Cardiac muscle cell (in vitro differentiated cells and primary cell): ENCODE data around the gene BMAL1. TPM values are rescaled to one million over a fixed set of nuclear protein-coding genes. Genes with fewer than 3 reads are reported as not detected.

Experiments
- DNase-seq, 2 donors: peaks; one replicate each; pipeline versions ENCODE4 v3.0.0 to v3.0.0-alpha.2; 2010 to 2017; ENCODE audit warnings: low read depth in 1 of 2, low spot score in 1 of 2
- H3K27ac ChIP-seq: fragments of 200-600 bp; sonication (generic); 2 replicates; pipeline ENCODE4 v1.5.1; 2016
- H3K27me3 ChIP-seq: fragments of 200-600 bp; sonication (generic); 2 replicates; pipeline ENCODE4 v1.6.0; 2016; ENCODE audit warnings: control low read depth
- H3K36me3 ChIP-seq: fragments of 200-600 bp; sonication (generic); 2 replicates; pipeline ENCODE4 v1.5.1; 2016; ENCODE audit warnings: control low read depth
- H3K4me1 ChIP-seq: fragments of 200-600 bp; sonication (generic); 2 replicates; pipeline ENCODE4 v1.8.1; 2017; ENCODE audit warnings: low read depth, mild to moderate bottlenecking, mixed run types
- H3K4me3 ChIP-seq: fragments of 200-600 bp; sonication (generic); 2 replicates; pipeline ENCODE4 v1.5.1; 2016; ENCODE audit warnings: mild to moderate bottlenecking
- H3K9me3 ChIP-seq: fragments of 200-600 bp; sonication (generic); 2 replicates; pipeline ENCODE4 v1.5.1; 2017; ENCODE audit warnings: low read depth, mild to moderate bottlenecking, control low read depth
- CTCF ChIP-seq: IDR thresholded peaks from 2 replicates; pipeline ENCODE4 v1.5.1; 2012; ENCODE audit warnings: low read depth, mild to moderate bottlenecking, low read length
- polyA plus RNA-seq: library from polyadenylated mRNA; unstranded; fragments of >200 nt; fragmentation: Nextera tagmentation; extraction: Ambion mirVana; gene quantifications from 2 replicates; pipeline ENCODE4 v1.2.1, GENCODE V29; 2016
- total RNA-seq: library from RNA; depleted of rRNA; stranded (reverse); fragments of >200 nt; gene quantifications from 2 replicates; pipeline ENCODE4 v1.2.3, GENCODE V29; 2016

Gene BMAL1
- total and polyA plus RNA-seq, 2 experiments from 2014 or later = 3.9 to 12.4 TPM

DNA sequence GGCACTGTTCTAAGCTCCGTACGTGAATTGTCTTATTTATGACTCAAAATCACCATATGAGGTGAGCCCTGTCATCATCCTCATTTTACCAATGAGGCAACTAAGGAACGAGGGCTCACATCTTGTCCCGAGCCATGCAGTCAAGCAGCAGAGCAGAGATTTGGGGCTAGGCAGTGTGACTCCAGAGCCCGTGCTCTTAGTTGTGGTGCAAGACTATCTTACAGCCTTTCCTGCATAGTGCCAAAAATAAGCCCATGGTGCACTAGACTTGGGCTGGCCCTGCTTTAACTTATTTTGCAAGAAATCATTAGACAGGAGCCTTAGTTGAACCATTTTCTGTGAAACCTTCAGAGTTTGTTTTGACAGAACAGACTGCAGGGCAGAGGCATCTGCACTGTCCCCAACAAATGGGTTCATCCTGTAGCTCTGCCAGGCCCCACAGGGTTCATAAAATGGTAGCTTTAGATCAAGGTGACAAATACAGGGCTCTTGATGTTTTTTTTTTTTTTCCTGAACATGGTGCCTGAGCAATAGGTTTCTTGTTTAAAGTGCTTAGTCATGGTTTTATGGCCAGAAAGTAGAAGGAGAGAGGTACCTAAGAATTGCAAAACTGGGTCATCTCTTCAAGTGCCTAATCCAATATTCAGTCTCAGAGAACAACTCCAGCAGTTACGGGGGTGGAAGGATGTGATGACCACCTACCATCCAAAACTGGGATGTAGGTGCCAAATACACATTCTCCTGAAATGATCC is 56.6 kb downstream of the BMAL1 start:
- TF ChIP-seq CTCF = no peak
- Histone ChIP-seq H3K36me3 (no peaks in the 10 kb centered on the region), H3K4me3 (no peak overlapping the region), H3K4me1 (peaks cover 13% of the 10 kb centered on the region), H3K27ac (no peak overlapping the region), H3K27me3 (no peaks in the 10 kb centered on the region), H3K9me3 (no peaks in the 10 kb centered on the region)
- DNase-seq = no peak

DNA sequence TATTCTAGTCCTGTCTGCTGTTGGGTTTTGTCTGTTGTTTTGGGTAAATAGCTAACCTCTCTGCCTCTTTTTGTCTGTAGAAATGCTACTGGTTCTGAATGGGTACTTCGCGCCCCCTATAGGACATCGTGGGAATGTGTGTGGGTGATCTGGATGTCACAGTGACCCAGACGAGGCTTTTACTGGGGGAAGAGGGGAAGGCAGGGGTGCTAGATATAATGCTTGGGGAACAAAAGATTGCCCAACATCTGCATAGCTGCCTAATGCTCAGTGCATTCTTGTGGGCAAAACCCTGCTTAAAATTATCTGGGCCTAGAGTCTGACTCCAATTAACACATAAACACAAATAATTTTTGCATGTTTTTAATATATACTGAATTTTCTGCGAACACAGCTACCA is 57.7 kb downstream of the BMAL1 start:
- Histone ChIP-seq H3K36me3 (no peaks in the 10 kb centered on the region), H3K4me1 (peaks cover 4% of the 10 kb centered on the region), H3K9me3 (no peaks in the 10 kb centered on the region), H3K27me3 (no peaks in the 10 kb centered on the region), H3K27ac (no peak overlapping the region), H3K4me3 (no peak overlapping the region)
- DNase-seq = peak; percentile 64 to 81
- TF ChIP-seq CTCF = peak; percentile 94

- no peaks in the 10 kb centered on the region for H3K36me3 ChIP-seq
- H3K9me3 ChIP-seq = no peaks in the 10 kb centered on the region
- no peaks in the 10 kb centered on the region for H3K4me1 ChIP-seq
- no peak overlapping the region for H3K4me3 ChIP-seq
- no peak for DNase-seq
- no peak for TF ChIP-seq CTCF
- H3K27ac ChIP-seq = no peak overlapping the region
- no peaks in the 10 kb centered on the region for H3K27me3 ChIP-seq
Measured at GRCh38 chr11:13336246-13336878, 58.8 kb downstream of the BMAL1 start.

DNA sequence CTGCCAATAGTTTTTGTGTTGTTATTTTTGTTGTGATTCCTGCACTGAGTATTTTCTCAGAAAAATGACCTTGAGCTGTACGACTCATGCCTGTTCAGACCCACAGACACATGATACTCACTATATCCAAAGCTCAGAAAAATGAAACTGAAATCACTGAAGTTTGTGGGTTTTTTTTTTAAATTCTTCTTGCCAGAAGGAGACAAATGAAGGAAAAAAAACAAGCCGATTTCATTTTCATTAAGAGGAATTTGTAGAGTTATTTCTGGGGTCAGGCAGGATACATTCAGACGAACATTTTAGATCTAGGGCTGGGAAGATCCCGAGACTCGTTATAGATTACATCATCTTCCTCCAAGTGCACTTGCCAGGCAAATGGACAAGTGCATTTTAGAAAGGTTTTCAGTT is 60.4 kb downstream of the BMAL1 start:
- no peaks in the 10 kb centered on the region for H3K27me3 ChIP-seq
- no peak overlapping the region for H3K27ac ChIP-seq
- no peaks in the 10 kb centered on the region for H3K4me1 ChIP-seq
- H3K36me3 ChIP-seq = no peaks in the 10 kb centered on the region
- no peak for TF ChIP-seq CTCF
- DNase-seq = peak in 1 of 2 donors; percentile 61
- H3K4me3 ChIP-seq = no peak overlapping the region
- H3K9me3 ChIP-seq = no peaks in the 10 kb centered on the region

DNA sequence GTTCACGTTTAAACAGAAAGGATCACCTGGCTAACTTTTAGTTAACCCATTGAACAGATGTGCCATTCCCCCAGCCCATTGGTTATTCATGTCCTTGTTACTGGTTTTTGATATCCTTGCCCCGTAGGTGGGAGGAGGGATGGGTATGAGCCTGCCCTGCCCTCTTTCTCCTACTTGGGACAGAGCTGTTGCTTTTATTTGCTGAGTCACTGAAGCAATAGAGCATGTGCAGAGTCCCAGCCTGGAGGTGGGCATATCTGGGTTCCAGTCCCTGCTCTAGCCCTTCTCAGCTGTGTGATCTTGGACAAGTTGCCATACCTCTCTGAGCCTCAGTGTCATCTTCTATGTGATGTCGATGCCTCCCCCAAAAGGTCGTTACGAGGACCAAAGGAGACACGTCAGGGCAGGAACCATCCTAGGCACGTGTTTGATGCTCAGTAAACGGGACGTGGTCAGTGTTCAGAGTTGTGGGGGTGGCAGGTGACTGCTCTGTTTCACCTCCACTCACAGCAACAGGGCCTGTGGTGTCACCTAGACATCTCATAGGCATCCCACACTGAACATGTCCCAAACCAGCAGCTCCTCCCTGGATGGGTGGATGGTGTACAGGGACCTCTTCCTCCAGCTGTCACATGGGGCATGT is 61.0 kb downstream of the BMAL1 start:
- Histone ChIP-seq H3K27ac (no peak overlapping the region), H3K36me3 (no peaks in the 10 kb centered on the region), H3K9me3 (no peaks in the 10 kb centered on the region), H3K27me3 (no peaks in the 10 kb centered on the region), H3K4me1 (no peaks in the 10 kb centered on the region), H3K4me3 (no peak overlapping the region)
- DNase-seq = peak in 1 of 2 donors; percentile 44
- TF ChIP-seq CTCF = no peak
